CD4-positive, alpha-beta T cell (primary cell): ENCODE data around the gene DHX9. TPM values are rescaled to one million over a fixed set of nuclear protein-coding genes. Genes with fewer than 3 reads are reported as not detected.

ENCODE experiments used
- ATAC-seq: fragments of 200-7000 bp; cut with Tn5 transposase; one replicate; pipeline ENCODE4 v1.10.0; 2022; ENCODE audit warnings: mild to moderate bottlenecking; ENCODE audit not compliant: poor library complexity
- CTCF ChIA-PET: fragments of 350-600 bp; sonication (Branson Sonifier 250); formaldehyde crosslinking; loops from one replicate; lab custom pipeline; 2021; ENCODE audit warnings: antibody characterized with exemption, inconsistent platforms; lab: Charles Lee
- POLR2A ChIA-PET: fragments of 350-600 bp; sonication (Branson Sonifier 250); formaldehyde crosslinking; loops from one replicate; lab custom pipeline; 2021; ENCODE audit warnings: antibody characterized with exemption, inconsistent platforms; lab: Charles Lee
- DNase-seq, 14 experiments: peaks; one replicate each; pipeline ENCODE4 v3.0.0-alpha.2; 2013 to 2020; ENCODE audit warnings: mixed read lengths in 2 of 14
- H3K27ac ChIP-seq, 2 donors: one replicate each; pipeline versions ENCODE4 v1.5.1 to v1.7.0; 2013; ENCODE audit warnings: low read length in 2 of 2, low read depth in 1 of 2, mild to moderate bottlenecking in 1 of 2
- H3K27me3 ChIP-seq, 2 experiments: 1 replicate in 1 of 2; 2 replicates in 1 of 2; pipeline versions ENCODE4 v1.6.1 to v1.7.0; 2013; ENCODE audit warnings: low read length in 2 of 2, control low read depth in 1 of 2, mild to moderate bottlenecking in 1 of 2, moderate library complexity in 1 of 2; ENCODE audit not compliant: insufficient read depth in 2 of 2, control insufficient read depth in 1 of 2
- H3K36me3 ChIP-seq: one replicate; pipeline ENCODE4 v1.6.1; 2013; ENCODE audit warnings: low read length, control low read depth; ENCODE audit not compliant: insufficient read depth
- H3K4me1 ChIP-seq: one replicate; pipeline ENCODE4 v1.6.1; 2013; ENCODE audit warnings: low read length, control low read depth; ENCODE audit not compliant: insufficient read depth
- H3K4me3 ChIP-seq: one replicate; pipeline ENCODE4 v1.5.1; 2013; ENCODE audit warnings: mild to moderate bottlenecking, low read length, moderate library complexity
- H3K9me3 ChIP-seq, 2 experiments: 1 replicate in 1 of 2; 2 replicates in 1 of 2; pipeline versions ENCODE4 v1.6.1 to v1.7.0; 2013; ENCODE audit warnings: low read length in 2 of 2, mild to moderate bottlenecking in 2 of 2, control low read depth in 1 of 2, moderate library complexity in 1 of 2; ENCODE audit not compliant: control insufficient read depth in 1 of 2, insufficient read depth in 1 of 2
- H3K27ac Mint-ChIP-seq: one replicate; pipeline ENCODE4 v1.8.0; 2020; ENCODE audit warnings: mixed read lengths
- H3K27me3 Mint-ChIP-seq: one replicate; pipeline ENCODE4 v1.8.0; 2021; ENCODE audit warnings: mixed read lengths
- H3K36me3 Mint-ChIP-seq: one replicate; pipeline ENCODE4 v1.8.0; 2021; ENCODE audit warnings: low read depth, mixed read lengths
- H3K4me1 Mint-ChIP-seq: one replicate; pipeline ENCODE4 v1.8.0; 2021; ENCODE audit warnings: low read depth, mixed read lengths
- H3K4me3 Mint-ChIP-seq: one replicate; pipeline ENCODE4 v1.8.0; 2020; ENCODE audit warnings: mild to moderate bottlenecking, mixed read lengths
- H3K9me3 Mint-ChIP-seq: one replicate; pipeline ENCODE4 v1.8.0; 2020; ENCODE audit warnings: mixed read lengths
- intact Hi-C, 2 experiments: fragments of 100-400 bp; cut with DNase I in 1 of 2; cut with micrococcal nuclease in 1 of 2; formaldehyde crosslinking; loops; one replicate each; pipeline versions ENCODE4 v1.15.1 to v1.9.0; 2023 to 2025; cut with DNase I, micrococcal nuclease
- total RNA-seq, 174 experiments: library from RNA in 2 of 174; stranded (reverse) in 2 of 174; gene quantifications; one replicate each; pipeline ENCODE4 v1.2.3 and lab custom pipeline; 2021 to 2026
- TF ChIP-seq, protein P1 (sequence below): fragments of 200-600 bp; IDR thresholded peaks from one replicate; pipeline ENCODE4 v1.8.0; 2022; ENCODE audit warnings: antibody characterized with exemption, mild to moderate bottlenecking

DHX9 gene
- total RNA-seq, 2 experiments from 2014 or later = 338 to 353 TPM

DNA sequence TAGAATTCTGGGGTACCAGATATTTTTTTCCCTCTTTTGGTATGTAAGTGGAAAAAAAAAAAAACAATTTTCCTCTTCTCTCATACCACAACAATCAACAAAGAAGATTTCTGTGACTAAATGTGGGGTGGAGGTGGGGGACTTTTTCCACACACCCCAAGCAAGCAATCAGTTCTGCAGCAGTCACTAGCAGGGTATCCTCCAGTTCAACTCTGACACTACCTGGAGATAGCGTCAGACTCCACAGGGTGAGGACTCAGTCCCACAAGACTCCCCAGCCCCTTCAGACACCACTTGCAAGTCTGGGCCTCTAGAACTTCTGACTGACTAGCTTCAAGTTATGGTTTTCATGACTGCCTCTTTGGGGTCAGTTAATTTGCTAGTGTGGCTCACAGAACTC lies 6.2 kb downstream of the DHX9 start:
- H3K4me3 Mint-ChIP-seq = peak overlapping the region; percentile 51
- H3K9me3 Mint-ChIP-seq = no peaks in the 10 kb centered on the region
- CTCF ChIA-PET = no interaction called here
- Histone ChIP-seq H3K27ac (no peak overlapping the region), H3K4me3 (no peak overlapping the region), H3K9me3 (no peaks in the 10 kb centered on the region), H3K36me3 (peaks cover 76% of the 10 kb centered on the region), H3K4me1 (peaks cover 41% of the 10 kb centered on the region), H3K27me3 (no peaks in the 10 kb centered on the region)
- peaks cover 100% of the 10 kb centered on the region for H3K4me1 Mint-ChIP-seq
- no peaks in the 10 kb centered on the region for H3K27me3 Mint-ChIP-seq
- intact Hi-C loops = no loop called here
- ATAC-seq = no peak
- peaks cover 96% of the 10 kb centered on the region for H3K36me3 Mint-ChIP-seq
- DNase-seq = no peak
- POLR2A ChIA-PET = no interaction called here
- TF ChIP-seq, protein P1, sequence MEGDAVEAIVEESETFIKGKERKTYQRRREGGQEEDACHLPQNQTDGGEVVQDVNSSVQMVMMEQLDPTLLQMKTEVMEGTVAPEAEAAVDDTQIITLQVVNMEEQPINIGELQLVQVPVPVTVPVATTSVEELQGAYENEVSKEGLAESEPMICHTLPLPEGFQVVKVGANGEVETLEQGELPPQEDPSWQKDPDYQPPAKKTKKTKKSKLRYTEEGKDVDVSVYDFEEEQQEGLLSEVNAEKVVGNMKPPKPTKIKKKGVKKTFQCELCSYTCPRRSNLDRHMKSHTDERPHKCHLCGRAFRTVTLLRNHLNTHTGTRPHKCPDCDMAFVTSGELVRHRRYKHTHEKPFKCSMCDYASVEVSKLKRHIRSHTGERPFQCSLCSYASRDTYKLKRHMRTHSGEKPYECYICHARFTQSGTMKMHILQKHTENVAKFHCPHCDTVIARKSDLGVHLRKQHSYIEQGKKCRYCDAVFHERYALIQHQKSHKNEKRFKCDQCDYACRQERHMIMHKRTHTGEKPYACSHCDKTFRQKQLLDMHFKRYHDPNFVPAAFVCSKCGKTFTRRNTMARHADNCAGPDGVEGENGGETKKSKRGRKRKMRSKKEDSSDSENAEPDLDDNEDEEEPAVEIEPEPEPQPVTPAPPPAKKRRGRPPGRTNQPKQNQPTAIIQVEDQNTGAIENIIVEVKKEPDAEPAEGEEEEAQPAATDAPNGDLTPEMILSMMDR = no peak
- H3K27ac Mint-ChIP-seq = peak overlapping the region; percentile 73

DNA sequence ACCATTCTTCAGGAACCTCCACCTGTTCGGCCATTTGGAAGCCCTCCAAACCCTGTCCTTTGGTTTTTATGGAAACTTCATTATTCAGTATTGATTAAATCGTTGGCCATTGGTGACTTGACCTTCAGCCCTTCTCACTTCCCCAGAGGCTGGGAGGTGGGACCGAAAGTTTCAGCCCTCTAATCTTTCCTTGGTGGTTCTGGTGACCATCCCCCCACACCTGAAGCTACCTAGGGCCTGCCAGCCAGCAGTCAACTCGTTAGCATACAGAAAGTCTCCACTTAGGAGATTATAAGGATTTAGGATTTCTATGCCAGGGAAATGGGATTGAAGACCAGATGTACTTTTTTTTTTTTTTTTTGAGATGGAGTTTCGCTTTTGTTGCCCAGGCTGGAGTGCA lies 6.7 kb downstream of the DHX9 start:
- Histone ChIP-seq H3K4me3 (no peak overlapping the region), H3K27ac (no peak overlapping the region), H3K27me3 (no peaks in the 10 kb centered on the region), H3K4me1 (peaks cover 37% of the 10 kb centered on the region), H3K36me3 (peaks cover 81% of the 10 kb centered on the region), H3K9me3 (no peaks in the 10 kb centered on the region)
- ChIA-PET CTCF (no interaction called here), POLR2A (interaction anchor here (0.6 kb wide), 1 partner anchor 799 kb away, joined by 3 read pairs; no protein-coding TSS in a partner anchor)
- no peak for DNase-seq
- Mint-ChIP-seq H3K4me1 (peaks cover 95% of the 10 kb centered on the region), H3K27ac (peak overlapping the region; percentile 12), H3K27me3 (no peaks in the 10 kb centered on the region), H3K9me3 (no peaks in the 10 kb centered on the region), H3K36me3 (peaks cover 97% of the 10 kb centered on the region), H3K4me3 (peak overlapping the region; percentile 15)
- no peak for ATAC-seq
- intact Hi-C loops = no loop called here
- TF ChIP-seq, protein P1 = no peak

- H3K27ac Mint-ChIP-seq = peak overlapping the region; percentile 12
- CTCF ChIA-PET = no interaction called here
- H3K4me3 Mint-ChIP-seq = no peak overlapping the region
These were observed 8.0 kb downstream of the DHX9 start for GRCh38 chr1:182847105-182847504.

More at GRCh38 chr1:182847105-182847504, 8.0 kb downstream of the DHX9 start:
- DNase-seq (no peak), ATAC-seq (no peak)
- no peak overlapping the region for H3K4me3 ChIP-seq
- no peaks in the 10 kb centered on the region for H3K27me3 Mint-ChIP-seq
- no peaks in the 10 kb centered on the region for H3K9me3 ChIP-seq
- intact Hi-C loops = no loop called here
- peaks cover 98% of the 10 kb centered on the region for H3K36me3 Mint-ChIP-seq
- H3K9me3 Mint-ChIP-seq = no peaks in the 10 kb centered on the region
- peaks cover 83% of the 10 kb centered on the region for H3K4me1 Mint-ChIP-seq
- POLR2A ChIA-PET = no interaction called here
- H3K4me1 ChIP-seq = peaks cover 32% of the 10 kb centered on the region
- H3K36me3 ChIP-seq = peaks cover 93% of the 10 kb centered on the region
- no peak overlapping the region for H3K27ac ChIP-seq
- no peaks in the 10 kb centered on the region for H3K27me3 ChIP-seq
- TF ChIP-seq, protein P1 = no peak
